ENCODE results near the gene TRIM2. TPM values are rescaled to one million over a fixed set of nuclear protein-coding genes. Genes with fewer than 3 reads are reported as not detected.

Gene TRIM2
- total and polyA plus RNA-seq, 4 donors: 3.4 to 15.5 (median 8.9) TPM

GRCh38 chr4:153344131-153345011 lies 140.1 kb downstream of the TRIM2 start, which contains the start of gene MND1:
MND1 (plus strand) TSS chr4:153344688; CDS start chr4:153344738, 50 bp downstream.
- TF ChIP-seq FOXA1 (IDR thresholded peaks at IDR 0.05): no peak
- TF ChIP-seq HNF4G (IDR thresholded peaks at IDR 0.05): no peak
- no peak for TF ChIP-seq JUND (IDR thresholded peaks at IDR 0.05)
- peak; percentile 71 for TF ChIP-seq CTCF (IDR thresholded peaks at IDR 0.05; ENCODE audit: low read depth, low read length, missing input control)
- TF ChIP-seq EGR1 (IDR thresholded peaks at IDR 0.05; ENCODE audit: low read depth in 2 of 2): peak; percentile 70 to 91
- peak; percentile 74 to 82 for TF ChIP-seq RAD21 (IDR thresholded peaks at IDR 0.05)
- TF ChIP-seq REST (IDR thresholded peaks at IDR 0.05): no peak
- peak; percentile 88 for DNase-seq (ENCODE audit: low spot score)
- 1% methylated on average over 86 of the region's 86 CpGs for WGBS
- no peaks in the 10 kb centered on the region for H3K36me3 ChIP-seq (ENCODE audit: control insufficient read depth in 4 of 4, insufficient read depth in 3 of 4, low read depth in 1 of 4, low read length in 3 of 4)
- peaks cover 1 to 21% (median 12%) of the 10 kb centered on the region in 4 donors for H3K4me1 ChIP-seq (ENCODE audit: control insufficient read depth in 4 of 4, insufficient read depth in 4 of 4, low read length in 3 of 4)
- H3K9ac ChIP-seq (ENCODE audit: low read depth in 1 of 2, low read length in 2 of 2): peak within 1 kb of the TSS; percentile 52 to 60
- no peaks in the 10 kb centered on the region for H3K27me3 ChIP-seq (ENCODE audit: control insufficient read depth in 4 of 4, insufficient read depth in 4 of 4, low read length in 3 of 4)
- H3K9me3 ChIP-seq (ENCODE audit: control insufficient read depth in 4 of 4, low read length in 3 of 4): no peaks in the 10 kb centered on the region
- H3K4me3 ChIP-seq (ENCODE audit: low read depth in 1 of 3, low read length in 3 of 3): peak within 1 kb of the TSS; percentile 80 to 90 (median 85)
- peak within 1 kb of the TSS; percentile 21 to 63 for H3K27ac ChIP-seq (ENCODE audit: low read depth in 1 of 2, low read length in 2 of 2)

GRCh38 chr4:153345012-153345981 lies 141.1 kb downstream of the TRIM2 start:
- Histone ChIP-seq H3K9ac (ENCODE audit: low read depth in 1 of 2, low read length in 2 of 2) (peak overlapping the region; percentile 52 to 60), H3K27ac (ENCODE audit: low read depth in 1 of 2, low read length in 2 of 2) (peak overlapping the region; percentile 21 to 63), H3K4me3 (ENCODE audit: low read depth in 1 of 3, low read length in 3 of 3) (peak overlapping the region; percentile 80 to 90 (median 85)), H3K36me3 (ENCODE audit: control insufficient read depth in 4 of 4, insufficient read depth in 3 of 4, low read depth in 1 of 4, low read length in 3 of 4) (no peaks in the 10 kb centered on the region), H3K4me1 (ENCODE audit: control insufficient read depth in 4 of 4, insufficient read depth in 4 of 4, low read length in 3 of 4) (peaks cover 1 to 21% (median 12%) of the 10 kb centered on the region in 4 donors), H3K27me3 (ENCODE audit: control insufficient read depth in 4 of 4, insufficient read depth in 4 of 4, low read length in 3 of 4) (no peaks in the 10 kb centered on the region), H3K9me3 (ENCODE audit: control insufficient read depth in 4 of 4, low read length in 3 of 4) (no peaks in the 10 kb centered on the region)
- peak; percentile 56 for DNase-seq (ENCODE audit: low spot score)
- 1% methylated on average over 44 of the region's 44 CpGs for WGBS
- TF ChIP-seq ATF3 (IDR thresholded peaks at IDR 0.05) (no peak), FOXA2 (IDR thresholded peaks at IDR 0.05) (no peak), NR2F2 (IDR thresholded peaks at IDR 0.05) (no peak), GABPA (IDR thresholded peaks at IDR 0.05 in 1 of 2, conservative IDR thresholded peaks at IDR 0.05 in 1 of 2) (no peak), REST (IDR thresholded peaks at IDR 0.05) (peak; percentile 45), EGR1 (IDR thresholded peaks at IDR 0.05; ENCODE audit: low read depth in 2 of 2) (no peak), RXRA (IDR thresholded peaks at IDR 0.05) (peak; percentile 12 to 32), MAX (IDR thresholded peaks at IDR 0.05) (no peak), HNF4A (conservative IDR thresholded peaks at IDR 0.05) (peak; percentile 28 to 32), CTCF (IDR thresholded peaks at IDR 0.05; ENCODE audit: low read depth, low read length, missing input control) (no peak), TAF1 (conservative IDR thresholded peaks at IDR 0.05) (no peak), FOXA1 (IDR thresholded peaks at IDR 0.05) (no peak)

Data from liver (tissue), 9 donors.